Astrocyte of the hippocampus (primary cell): Measurements from ENCODE around the gene ADGRD2.

Source experiments
- DNase-seq: peaks from one replicate; pipeline ENCODE4 v3.0.0; 2011; ENCODE audit warnings: low read depth, low spot score

Gene ADGRD2

GRCh38 chr9:124457079-124457886 lies 7.0 kb downstream of the ADGRD2 start:
- no peak for DNase-seq

DNA sequence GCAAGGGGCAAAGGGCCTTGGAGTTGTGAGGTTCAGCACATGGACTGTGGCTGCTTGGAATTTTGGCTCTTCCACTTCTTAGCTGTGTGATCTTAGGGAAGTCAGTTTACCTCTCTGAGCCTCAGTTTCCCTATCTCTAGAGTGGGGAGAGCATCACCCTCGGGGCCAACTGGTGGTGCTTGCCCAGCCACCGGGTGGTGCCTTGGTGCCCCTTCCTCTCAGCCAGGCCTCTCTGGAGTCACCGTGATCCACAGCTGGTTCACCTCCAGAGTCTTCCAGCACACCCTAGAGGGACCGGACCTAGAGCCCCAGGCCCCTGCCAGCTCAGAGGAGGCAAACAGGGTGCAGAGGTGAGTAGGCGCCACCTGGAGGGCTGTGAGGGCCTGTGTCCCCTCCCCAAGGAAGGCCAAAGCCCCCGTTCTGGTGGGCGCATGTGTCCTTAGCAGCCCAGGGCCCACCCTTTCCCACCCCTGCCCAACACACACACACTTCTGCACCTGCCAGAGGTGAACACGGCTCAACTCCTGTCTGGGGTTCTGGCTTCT lies 7.7 kb downstream of the ADGRD2 start:
- no peak for DNase-seq

DNA sequence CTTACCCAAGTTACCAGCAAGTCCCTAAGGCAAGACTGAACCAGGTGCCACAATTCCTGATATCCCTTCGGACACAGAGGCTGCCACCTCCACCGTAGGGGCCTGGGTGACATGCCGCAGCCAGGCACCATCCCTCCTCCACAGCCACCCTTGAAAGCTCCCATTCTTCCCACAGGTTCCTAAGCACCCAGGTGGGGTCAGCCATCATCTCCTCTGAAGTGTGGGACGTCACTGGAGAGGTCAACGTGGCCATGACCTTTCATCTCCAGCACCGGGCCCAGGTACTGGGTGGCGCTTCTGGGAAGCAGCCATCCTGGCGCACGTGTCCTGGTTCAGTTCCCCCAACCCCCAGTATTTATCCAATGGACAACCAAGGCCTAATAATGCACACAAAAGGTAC lies 8.2 kb downstream of the ADGRD2 start:
- DNase-seq, result no peak

- DNase-seq, result no peak
Measured at GRCh38 chr9:124462739-124463138, 12.5 kb downstream of the ADGRD2 start.

DNA sequence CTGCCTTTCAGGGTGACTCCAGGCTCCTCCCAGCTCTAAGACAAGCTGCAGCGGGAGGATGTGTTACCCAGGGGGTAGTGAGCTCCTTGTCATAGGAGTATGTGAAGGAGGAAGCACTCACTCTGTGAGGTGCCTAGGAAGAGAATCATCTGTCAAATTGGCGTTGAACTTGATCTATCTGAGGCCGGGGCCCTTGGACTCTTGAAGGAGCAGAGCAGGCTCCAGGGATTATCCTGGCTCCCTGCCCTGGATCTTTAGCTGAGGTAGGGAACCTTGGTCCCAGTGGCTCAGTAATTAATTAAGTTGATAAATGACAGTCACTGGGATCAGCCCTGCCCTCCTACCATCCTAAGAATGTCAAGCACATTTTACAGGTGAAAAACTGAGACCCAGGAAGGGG lies 15.5 kb downstream of the ADGRD2 start:
- no peak for DNase-seq

- DNase-seq, result no peak
Measured at GRCh38 chr9:124467410-124468060, 17.3 kb downstream of the ADGRD2 start.

DNA sequence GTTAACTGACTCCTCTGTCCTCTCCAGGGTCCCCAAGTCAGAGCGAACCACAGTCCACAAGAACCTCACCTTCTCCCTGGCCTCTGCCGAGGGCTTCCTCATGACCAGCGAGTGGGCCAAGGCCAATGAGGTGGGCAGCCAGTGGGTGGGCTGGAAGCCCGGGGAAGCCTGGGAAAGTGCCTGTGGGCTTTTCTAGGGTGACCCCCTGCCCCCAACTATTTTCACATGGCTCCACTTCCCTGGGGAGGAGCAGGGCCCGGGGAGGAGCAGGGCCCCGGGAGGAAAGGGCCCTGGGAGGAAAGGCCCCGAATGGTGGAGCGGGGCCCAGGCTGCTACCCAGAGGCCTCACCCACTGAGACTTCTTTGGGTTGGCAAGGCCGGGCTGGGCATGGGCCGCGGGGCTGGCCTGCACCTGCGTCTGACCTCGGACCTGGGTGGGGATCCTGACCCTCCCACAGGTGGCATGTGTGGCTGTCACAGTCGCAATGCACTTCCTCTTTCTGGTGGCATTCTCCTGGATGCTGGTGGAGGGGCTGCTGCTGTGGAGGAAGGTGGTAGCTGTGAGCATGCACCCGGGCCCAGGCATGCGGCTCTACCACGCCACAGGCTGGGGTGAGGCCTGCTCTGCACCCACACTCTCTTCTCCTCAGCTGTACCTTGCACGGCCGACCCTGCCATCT lies 17.9 kb downstream of the ADGRD2 start:
- no peak for DNase-seq

- DNase-seq, result no peak
Measured at GRCh38 chr9:124469011-124469832, 19.0 kb downstream of the ADGRD2 start.

DNA sequence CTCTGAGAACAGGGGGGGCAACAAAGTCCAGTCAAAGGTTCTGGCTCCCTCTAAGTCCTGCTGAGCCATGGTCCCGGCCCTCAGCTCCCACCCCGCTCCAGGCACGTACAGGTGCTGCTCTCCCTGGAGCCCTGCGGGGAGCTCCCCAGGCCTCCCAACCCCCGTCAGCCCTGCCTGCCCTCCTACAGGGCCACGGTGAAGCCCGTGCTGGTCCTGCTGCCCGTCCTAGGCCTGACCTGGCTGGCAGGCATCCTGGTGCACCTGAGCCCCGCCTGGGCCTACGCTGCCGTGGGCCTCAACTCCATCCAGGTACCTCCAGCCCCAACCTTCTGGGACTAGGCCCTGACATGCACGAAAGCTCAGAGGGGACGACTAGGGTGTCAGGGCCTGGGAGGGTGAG lies 20.1 kb downstream of the ADGRD2 start:
- no peak for DNase-seq

- no peak for DNase-seq
Measured at GRCh38 chr9:124470726-124471125, 20.5 kb downstream of the ADGRD2 start.

DNA sequence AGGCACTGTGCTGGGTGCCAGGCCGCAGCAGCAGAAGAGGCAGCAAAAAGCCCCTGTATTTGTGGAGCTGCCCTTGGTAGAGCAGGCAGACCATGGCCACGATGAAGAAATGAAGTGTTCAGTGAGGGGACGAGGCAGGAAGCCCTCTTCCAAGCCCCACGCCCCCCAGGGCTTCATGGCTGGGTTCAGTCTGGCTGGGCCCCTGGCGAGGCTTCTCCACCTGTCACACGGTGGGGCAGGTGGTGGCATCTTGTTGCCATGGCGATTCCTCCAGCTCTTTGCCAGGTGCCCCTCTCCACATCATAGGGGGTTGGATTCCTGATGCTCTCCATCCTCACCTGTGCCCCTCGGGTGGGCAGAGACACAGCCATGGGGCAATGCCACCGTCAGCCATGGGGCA lies 21.5 kb downstream of the ADGRD2 start:
- no peak for DNase-seq

DNA sequence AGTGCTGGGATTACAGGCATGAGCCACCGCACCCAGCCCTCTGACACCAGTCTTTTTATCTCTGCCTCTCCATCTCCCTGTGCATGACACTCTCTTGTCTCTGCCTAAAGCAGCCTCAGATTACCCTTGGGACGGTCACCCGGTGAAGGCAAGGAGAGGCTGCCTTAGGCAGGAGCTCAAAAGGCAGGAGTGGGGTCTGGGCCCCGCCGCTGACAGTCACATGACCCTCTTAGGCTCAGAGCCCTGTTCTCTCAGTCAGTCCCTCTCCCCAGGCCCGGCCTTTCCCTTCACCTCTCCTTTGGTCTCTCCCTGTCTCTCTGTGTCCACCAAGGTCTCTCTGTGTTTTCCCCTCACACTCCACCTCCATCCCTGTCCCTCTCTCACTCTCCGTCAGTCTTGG lies 22.5 kb downstream of the ADGRD2 start:
- no peak for DNase-seq

DNA sequence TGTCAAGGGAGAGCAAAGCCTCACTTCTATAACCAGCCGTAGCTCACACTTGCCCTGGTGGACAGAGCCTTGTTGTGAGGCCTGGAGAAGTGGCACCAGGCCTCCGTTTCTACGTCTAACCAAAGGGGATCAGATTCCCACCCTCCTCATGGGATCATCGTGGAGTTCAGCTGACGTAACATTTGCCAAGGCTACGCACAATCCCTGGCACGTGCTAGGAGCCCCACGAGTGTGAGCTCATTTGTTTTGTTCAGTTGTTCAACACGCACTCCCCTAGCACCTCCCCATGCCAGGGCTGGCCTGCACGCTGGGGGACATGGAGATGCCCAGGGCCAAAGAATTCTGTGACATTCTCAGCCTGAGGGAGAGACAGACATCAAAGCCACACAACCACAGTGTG lies 23.1 kb downstream of the ADGRD2 start:
- peak; percentile 28 for DNase-seq

DNA sequence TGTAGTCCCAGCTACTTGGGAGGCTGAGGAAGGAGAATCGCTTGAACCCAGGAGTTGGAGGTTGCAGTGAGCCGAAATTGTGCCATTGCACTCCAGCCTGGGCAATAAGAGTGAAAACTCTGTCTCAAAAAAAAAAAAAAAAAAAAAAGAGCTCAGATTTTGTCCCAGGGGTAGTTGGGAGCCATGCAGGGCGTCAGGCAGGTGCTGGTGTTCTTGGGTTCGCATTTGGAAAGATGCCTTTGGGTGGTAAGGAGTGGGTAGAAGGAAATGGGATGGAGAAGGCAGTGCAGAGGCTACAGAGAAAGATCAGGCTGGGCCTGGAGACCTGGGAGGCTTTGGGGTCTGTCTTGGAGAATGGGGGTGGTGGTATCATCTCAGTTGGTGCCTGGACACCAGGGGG lies 23.9 kb downstream of the ADGRD2 start:
- no peak for DNase-seq

DNA sequence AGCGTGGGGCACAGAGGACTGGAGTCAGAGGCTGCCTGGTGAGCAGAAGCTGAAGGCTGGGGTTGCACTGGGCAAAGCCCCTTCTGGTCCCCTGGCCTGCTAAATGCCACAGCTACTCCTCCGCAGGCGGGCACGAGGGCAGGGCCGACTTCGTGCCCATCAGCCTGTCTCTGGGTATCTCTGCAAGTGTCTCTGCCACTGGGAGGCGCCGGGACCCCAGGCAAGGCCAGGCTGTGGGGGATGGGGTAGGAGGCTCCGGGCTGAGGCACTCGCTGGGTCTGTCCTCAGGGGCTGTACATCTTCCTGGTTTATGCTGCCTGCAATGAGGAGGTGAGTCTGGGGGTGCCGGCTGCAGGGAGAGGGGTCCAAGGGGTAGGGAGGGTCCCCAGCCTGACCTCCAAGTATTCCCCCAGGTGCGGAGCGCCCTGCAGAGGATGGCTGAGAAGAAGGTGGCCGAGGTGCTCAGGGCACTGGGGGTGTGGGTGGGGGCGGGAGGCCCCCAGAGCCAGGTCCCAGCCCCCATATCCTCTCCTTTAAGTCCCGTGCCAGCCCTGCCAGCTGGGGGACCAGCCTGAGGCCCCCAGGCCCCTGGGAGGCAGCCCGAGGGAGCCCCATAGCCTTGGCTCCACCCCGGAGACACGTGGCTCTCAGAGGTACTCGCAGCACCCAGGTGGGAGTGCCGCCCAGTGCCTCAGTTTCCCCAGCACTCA lies 25.1 kb downstream of the ADGRD2 start:
- no peak for DNase-seq

DNA sequence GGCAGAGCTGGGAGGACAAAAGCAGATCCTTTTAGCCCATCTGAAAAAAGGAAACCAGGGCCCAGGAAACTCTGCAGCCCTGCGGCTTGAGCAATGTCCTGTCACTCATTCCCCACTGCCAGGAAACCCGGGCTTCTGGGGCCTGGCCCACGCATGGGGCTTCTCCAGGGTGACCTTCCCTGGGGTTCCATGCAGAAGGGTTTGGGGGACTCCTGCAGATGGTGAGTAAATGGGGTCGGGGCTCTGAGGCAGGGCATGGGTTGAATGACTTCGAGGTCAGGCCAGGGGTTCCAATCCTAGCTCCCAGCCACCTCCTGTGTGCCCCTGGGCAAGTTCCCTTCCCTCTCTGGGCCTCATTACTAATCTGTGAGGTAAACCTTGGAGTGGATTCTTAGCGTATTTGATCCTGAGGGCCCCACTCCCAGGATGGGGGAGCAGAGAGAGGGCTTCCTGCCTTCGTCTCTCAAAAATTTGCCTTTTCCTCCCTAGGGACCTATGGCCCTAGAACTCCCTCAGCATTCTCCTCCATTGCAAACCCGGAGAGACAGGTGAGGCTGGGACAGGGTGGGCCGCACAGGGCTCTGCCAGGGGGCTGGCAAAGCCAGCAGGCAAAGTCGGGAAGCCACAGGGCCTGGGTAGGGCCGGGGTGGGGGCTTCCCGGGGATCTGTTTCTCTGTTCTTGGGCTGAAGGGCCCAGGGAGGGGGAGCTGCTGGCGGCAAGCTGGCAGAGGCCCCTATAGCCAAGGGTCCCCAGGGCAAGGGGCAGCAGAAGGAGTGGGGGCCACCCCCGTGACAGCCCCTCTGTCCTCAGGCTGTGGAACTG lies 25.8 kb downstream of the ADGRD2 start:
- no peak for DNase-seq

DNA sequence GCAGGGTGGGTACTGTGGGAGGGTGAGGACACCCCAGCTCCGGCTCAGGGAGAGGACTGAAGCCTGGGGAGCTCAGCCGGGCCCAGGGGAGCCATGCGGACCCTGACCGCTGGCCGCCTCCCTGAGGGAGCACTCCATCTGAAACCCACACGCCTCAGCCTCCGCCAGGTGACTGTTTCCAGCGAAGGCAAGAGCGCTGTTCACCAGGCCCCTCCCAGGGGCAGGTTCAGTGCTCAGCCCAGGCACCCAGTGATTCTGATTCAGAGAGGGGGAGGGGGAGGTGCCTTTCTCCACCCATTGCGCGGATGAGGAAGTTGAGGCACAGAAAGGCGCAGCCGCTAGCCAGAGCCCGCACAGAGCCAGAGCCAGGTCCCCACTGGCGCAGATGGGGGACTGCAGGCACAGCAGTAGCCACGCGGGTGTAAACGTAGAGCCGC lies 27.0 kb downstream of the ADGRD2 start:
- no peak for DNase-seq

DNA sequence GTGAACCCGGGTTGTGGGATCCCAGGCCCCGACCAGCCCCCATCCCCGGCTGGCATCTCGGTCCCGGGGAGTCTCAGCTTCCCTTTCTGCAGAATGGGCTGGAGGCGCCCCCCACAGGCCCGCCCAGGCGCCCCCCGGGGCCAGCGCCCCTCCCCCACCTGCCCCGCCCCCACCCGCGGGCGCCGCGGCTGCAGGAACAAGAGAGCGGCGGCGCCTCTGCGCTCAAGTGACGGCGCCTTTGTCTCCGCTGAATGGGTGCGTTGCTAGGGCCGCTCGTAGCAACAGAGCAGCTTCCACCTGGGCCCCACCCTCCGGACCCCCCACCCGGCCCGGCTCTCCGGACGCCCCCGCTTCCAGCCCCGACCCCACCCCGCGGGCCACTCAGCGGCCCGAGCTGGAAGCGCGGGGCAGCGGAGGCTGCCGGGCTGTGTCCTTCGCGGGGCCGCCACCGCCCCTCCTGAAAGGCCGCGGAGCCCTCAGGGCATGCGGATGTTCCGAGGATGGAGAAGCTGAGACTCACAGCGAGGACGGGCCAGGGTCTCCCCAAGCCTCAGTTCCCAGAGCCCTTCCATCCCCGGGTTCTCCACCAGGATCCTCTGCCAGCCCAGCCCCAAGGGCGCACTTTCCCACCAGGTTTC lies 27.5 kb downstream of the ADGRD2 start:
- DNase-seq, result no peak

GRCh38 chr9:124478354-124478753 lies 28.1 kb downstream of the ADGRD2 start:
- no peak for DNase-seq

GRCh38 chr9:124479371-124479770 lies 29.1 kb downstream of the ADGRD2 start:
- DNase-seq, result no peak
